ENCODE measurements around the gene ERBB2. TPM values are rescaled to one million over a fixed set of nuclear protein-coding genes. Genes with fewer than 3 reads are reported as not detected.

The ERBB2 gene
- total and polyA plus RNA-seq, 2 experiments from 2014 or later = 46.2 to 196 TPM

DNA sequence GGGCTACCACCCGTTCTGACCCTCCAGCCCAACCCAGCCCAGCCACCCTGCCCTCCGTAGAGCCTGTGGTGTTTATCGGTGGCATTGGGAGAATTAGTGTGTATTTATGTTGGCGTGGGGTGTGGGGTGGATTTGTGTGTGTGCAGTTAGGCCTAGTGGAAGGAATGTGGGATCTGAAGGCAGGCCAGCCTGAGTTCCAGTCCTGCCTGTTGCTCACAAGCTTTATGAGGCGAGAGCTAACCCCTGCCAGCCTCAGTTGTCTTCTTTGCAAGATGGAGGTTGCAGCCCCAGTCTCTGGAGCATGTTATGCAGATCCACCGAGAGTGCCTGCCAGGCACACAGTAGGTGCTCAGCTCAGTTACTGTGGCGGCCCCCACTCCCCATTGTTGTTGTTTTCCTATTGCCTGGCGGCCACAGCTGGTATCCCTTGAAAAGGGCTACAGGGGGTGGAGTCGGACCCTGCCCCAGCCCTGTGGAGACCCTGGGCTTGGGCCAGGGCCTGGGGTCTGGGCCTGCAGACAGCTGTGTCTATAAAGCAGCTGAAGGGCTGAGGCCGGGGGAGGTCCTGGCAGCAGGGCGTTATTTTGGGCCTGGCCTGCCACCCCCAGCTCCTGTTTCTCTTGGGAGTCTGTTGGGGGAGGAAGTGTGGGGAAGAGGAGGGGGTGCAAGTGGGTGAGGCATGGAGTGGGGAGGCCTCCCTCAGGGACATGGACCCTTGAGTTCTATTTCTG is 5.1 kb downstream of the ERBB2 start:
- Histone ChIP-seq H3K4me2 (peak overlapping the region; percentile 62), H3K9me2 (ENCODE audit: insufficient read depth) (no peaks in the 10 kb centered on the region), H4K20me1 (replicated peaks; ENCODE audit: insufficient read depth) (peaks cover 32% of the 10 kb centered on the region), H3K27ac (ENCODE audit: low read depth) (peak overlapping the region; percentile 79), H3K36me3 (ENCODE audit: insufficient read depth) (peaks cover 12% of the 10 kb centered on the region), H2AFZ (no peak overlapping the region), H3F3A (replicated peaks; ENCODE audit: low read depth) (0 out of 2 replicates have a peak, but pooled peaks cover 2% of the 10 kb centered on the region), H3K4me3 (no peak overlapping the region), H3K4me1 (ENCODE audit: insufficient read depth) (peaks cover 47% of the 10 kb centered on the region), H3K27me3 (ENCODE audit: insufficient read depth) (no peaks in the 10 kb centered on the region), H3K79me2 (replicated peaks; ENCODE audit: insufficient read depth) (peaks cover 75% of the 10 kb centered on the region)
- H3K4me3 Mint-ChIP-seq = peak overlapping the region; percentile 32; the same call in 1 of the 3 replicates
- H3K9me3 Mint-ChIP-seq = no peaks in the 10 kb centered on the region
- DNase-seq (ENCODE audit: low spot score) (peak; percentile 41), ATAC-seq (peak; percentile 71)
- TF ChIP-seq STAT1 (IDR thresholded peaks at IDR 0.05; ENCODE audit: unreplicated experiment) = no peak
- no peak for TF ChIP-seq ETS1 (IDR thresholded peaks at IDR 0.05)
- no peak for TF ChIP-seq ZNF331 (CRISPR knock-in tag; IDR thresholded peaks at IDR 0.05; ENCODE audit: low read depth)
- TF ChIP-seq, protein P1, sequence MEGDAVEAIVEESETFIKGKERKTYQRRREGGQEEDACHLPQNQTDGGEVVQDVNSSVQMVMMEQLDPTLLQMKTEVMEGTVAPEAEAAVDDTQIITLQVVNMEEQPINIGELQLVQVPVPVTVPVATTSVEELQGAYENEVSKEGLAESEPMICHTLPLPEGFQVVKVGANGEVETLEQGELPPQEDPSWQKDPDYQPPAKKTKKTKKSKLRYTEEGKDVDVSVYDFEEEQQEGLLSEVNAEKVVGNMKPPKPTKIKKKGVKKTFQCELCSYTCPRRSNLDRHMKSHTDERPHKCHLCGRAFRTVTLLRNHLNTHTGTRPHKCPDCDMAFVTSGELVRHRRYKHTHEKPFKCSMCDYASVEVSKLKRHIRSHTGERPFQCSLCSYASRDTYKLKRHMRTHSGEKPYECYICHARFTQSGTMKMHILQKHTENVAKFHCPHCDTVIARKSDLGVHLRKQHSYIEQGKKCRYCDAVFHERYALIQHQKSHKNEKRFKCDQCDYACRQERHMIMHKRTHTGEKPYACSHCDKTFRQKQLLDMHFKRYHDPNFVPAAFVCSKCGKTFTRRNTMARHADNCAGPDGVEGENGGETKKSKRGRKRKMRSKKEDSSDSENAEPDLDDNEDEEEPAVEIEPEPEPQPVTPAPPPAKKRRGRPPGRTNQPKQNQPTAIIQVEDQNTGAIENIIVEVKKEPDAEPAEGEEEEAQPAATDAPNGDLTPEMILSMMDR (conservative IDR thresholded peaks at IDR 0.05; ENCODE audit: low read depth in 2 of 2) = no peak
- no peak for TF ChIP-seq JUNB (IDR thresholded peaks at IDR 0.05; ENCODE audit: unreplicated experiment)
- TF ChIP-seq, protein P2, sequence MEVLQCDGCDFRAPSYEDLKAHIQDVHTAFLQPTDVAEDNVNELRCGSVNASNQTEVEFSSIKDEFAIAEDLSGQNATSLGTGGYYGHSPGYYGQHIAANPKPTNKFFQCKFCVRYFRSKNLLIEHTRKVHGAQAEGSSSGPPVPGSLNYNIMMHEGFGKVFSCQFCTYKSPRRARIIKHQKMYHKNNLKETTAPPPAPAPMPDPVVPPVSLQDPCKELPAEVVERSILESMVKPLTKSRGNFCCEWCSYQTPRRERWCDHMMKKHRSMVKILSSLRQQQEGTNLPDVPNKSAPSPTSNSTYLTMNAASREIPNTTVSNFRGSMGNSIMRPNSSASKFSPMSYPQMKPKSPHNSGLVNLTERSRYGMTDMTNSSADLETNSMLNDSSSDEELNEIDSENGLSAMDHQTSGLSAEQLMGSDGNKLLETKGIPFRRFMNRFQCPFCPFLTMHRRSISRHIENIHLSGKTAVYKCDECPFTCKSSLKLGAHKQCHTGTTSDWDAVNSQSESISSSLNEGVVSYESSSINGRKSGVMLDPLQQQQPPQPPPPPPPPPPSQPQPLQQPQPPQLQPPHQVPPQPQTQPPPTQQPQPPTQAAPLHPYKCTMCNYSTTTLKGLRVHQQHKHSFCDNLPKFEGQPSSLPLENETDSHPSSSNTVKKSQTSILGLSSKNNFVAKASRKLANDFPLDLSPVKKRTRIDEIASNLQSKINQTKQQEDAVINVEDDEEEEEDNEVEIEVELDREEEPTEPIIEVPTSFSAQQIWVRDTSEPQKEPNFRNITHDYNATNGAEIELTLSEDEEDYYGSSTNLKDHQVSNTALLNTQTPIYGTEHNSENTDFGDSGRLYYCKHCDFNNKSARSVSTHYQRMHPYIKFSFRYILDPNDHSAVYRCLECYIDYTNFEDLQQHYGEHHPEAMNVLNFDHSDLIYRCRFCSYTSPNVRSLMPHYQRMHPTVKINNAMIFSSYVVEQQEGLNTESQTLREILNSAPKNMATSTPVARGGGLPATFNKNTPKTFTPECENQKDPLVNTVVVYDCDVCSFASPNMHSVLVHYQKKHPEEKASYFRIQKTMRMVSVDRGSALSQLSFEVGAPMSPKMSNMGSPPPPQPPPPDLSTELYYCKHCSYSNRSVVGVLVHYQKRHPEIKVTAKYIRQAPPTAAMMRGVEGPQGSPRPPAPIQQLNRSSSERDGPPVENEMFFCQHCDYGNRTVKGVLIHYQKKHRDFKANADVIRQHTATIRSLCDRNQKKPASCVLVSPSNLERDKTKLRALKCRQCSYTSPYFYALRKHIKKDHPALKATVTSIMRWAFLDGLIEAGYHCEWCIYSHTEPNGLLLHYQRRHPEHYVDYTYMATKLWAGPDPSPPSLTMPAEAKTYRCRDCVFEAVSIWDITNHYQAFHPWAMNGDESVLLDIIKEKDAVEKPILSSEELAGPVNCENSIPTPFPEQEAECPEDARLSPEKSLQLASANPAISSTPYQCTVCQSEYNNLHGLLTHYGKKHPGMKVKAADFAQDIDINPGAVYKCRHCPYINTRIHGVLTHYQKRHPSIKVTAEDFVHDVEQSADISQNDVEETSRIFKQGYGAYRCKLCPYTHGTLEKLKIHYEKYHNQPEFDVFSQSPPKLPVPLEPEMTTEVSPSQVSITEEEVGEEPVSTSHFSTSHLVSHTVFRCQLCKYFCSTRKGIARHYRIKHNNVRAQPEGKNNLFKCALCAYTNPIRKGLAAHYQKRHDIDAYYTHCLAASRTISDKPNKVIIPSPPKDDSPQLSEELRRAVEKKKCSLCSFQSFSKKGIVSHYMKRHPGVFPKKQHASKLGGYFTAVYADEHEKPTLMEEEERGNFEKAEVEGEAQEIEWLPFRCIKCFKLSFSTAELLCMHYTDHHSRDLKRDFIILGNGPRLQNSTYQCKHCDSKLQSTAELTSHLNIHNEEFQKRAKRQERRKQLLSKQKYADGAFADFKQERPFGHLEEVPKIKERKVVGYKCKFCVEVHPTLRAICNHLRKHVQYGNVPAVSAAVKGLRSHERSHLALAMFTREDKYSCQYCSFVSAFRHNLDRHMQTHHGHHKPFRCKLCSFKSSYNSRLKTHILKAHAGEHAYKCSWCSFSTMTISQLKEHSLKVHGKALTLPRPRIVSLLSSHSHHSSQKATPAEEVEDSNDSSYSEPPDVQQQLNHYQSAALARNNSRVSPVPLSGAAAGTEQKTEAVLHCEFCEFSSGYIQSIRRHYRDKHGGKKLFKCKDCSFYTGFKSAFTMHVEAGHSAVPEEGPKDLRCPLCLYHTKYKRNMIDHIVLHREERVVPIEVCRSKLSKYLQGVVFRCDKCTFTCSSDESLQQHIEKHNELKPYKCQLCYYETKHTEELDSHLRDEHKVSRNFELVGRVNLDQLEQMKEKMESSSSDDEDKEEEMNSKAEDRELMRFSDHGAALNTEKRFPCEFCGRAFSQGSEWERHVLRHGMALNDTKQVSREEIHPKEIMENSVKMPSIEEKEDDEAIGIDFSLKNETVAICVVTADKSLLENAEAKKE (CRISPR knock-in tag; IDR thresholded peaks at IDR 0.05) = no peak
- no peak for TF ChIP-seq NANOG (IDR thresholded peaks at IDR 0.05; ENCODE audit: borderline replicate concordance)
- H3K27ac Mint-ChIP-seq = peak overlapping the region; percentile 94
- H3K4me1 Mint-ChIP-seq = peaks cover 50% of the 10 kb centered on the region
- H3K27me3 Mint-ChIP-seq (ENCODE audit: insufficient read depth, low read depth, poor library complexity) = peaks cover 2% of the 10 kb centered on the region
- H3K36me3 Mint-ChIP-seq (ENCODE audit: low read depth) = peaks cover 50% of the 10 kb centered on the region

Data from GM23338 (cell line).